ENCODE data around the gene LAMP5.

Gene LAMP5

GRCh38 chr20:9574776-9575175, 60.4 kb downstream of the LAMP5 start:
- peaks cover 56% of the 10 kb centered on the region for H3K4me1 ChIP-seq (ENCODE audit: insufficient read depth, low read length)

DNA sequence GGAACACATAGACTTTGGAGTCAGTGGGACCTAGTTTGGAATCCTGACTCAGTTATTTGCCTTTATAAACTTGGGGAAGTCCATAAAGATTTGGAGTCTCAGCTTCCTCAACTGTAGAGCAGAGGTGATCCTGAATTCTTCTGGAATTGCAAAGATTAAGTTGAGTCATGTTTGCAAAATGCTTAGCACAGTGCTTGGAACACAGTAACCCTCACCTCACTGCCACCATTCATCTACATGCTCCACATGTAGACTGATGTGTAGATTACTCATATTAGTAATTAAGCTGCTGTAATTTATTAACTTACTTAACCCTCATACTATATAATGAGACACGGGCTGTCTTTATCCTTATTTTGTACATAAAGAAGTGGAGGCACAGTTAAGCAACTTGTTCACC, 61.4 kb downstream of the LAMP5 start:
- Histone ChIP-seq H3K9ac (ENCODE audit: low read depth, low read length) (no peak overlapping the region), H3K4me1 (ENCODE audit: insufficient read depth, low read length) (peaks cover 49% of the 10 kb centered on the region), H3K36me3 (ENCODE audit: insufficient read depth, low read length) (no peaks in the 10 kb centered on the region), H3K9me3 (ENCODE audit: control insufficient read depth, insufficient read depth, low read length) (no peaks in the 10 kb centered on the region)

More at GRCh38 chr20:9574776-9575175, 60.4 kb downstream of the LAMP5 start:
- Histone ChIP-seq H3K36me3 (ENCODE audit: insufficient read depth, low read length) (no peaks in the 10 kb centered on the region), H3K9me3 (ENCODE audit: control insufficient read depth, insufficient read depth, low read length) (no peaks in the 10 kb centered on the region), H3K9ac (ENCODE audit: low read depth, low read length) (no peak overlapping the region)

- Histone ChIP-seq H3K9ac (ENCODE audit: low read depth, low read length) (no peak overlapping the region), H3K4me1 (ENCODE audit: insufficient read depth, low read length) (peaks cover 42% of the 10 kb centered on the region), H3K9me3 (ENCODE audit: control insufficient read depth, insufficient read depth, low read length) (no peaks in the 10 kb centered on the region), H3K36me3 (ENCODE audit: insufficient read depth, low read length) (no peaks in the 10 kb centered on the region)
Measured at GRCh38 chr20:9576695-9577094, 62.3 kb downstream of the LAMP5 start.

DNA sequence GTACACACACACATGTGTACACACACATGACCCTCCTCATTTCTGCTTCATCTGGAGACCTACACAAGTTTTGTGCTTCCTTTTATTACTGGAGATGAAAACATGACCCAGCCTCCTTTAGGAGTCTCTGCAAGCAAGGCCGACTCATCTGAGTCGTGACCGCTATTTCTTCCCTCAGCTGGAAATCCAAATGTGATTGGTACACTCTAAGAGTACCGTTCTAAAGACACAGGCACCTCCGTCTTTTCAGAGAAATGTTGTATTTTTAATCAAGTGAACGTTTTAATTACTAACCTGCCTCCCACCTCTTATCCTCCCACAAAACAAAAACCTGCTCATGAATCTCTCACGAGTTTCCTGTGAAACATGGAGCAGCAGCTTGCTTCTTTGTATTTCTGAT, 63.0 kb downstream of the LAMP5 start:
- Histone ChIP-seq H3K9ac (ENCODE audit: low read depth, low read length) (no peak overlapping the region), H3K4me1 (ENCODE audit: insufficient read depth, low read length) (peaks cover 36% of the 10 kb centered on the region), H3K9me3 (ENCODE audit: control insufficient read depth, insufficient read depth, low read length) (no peaks in the 10 kb centered on the region), H3K36me3 (ENCODE audit: insufficient read depth, low read length) (no peaks in the 10 kb centered on the region)

DNA sequence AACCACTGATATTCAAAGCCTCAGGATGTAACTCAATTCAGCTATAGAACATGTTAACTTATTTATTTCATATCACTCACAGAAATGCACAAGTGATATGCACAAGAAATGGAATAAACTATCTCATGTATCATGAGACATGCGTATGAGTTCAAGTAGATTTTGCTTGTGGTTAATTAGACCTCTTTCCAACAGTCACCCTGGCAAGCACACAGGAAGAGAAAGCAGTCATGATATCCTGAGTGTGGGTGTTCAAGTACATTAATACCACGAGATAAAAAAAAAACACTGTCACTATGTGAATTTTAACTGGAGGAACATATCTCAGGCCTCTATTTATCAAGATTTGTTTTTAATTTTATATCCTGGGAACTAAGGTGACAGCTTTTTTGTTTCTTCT, 64.2 kb downstream of the LAMP5 start:
- H3K9me3 ChIP-seq (ENCODE audit: control insufficient read depth, insufficient read depth, low read length), result no peaks in the 10 kb centered on the region
- no peak overlapping the region for H3K9ac ChIP-seq (ENCODE audit: low read depth, low read length)
- H3K36me3 ChIP-seq (ENCODE audit: insufficient read depth, low read length), result no peaks in the 10 kb centered on the region
- peaks cover 30% of the 10 kb centered on the region for H3K4me1 ChIP-seq (ENCODE audit: insufficient read depth, low read length)

Measured in ES-I3 (cell line).